Neural cell (in vitro differentiated cells): ENCODE results near the gene RAB32. TPM values are rescaled to one million over a fixed set of nuclear protein-coding genes. Genes with fewer than 3 reads are reported as not detected.
A peak's percentile ranks its signal among the peaks of the same experiment; 100 is the strongest.

Experiments
- H2AFZ ChIP-seq: fragments of 200-600, 300-800 bp; sonication (generic), shearing (Covaris generic); 2 replicates; pipeline ENCODE4 v1.6.0; 2014; ENCODE audit warnings: low read depth, mild to moderate bottlenecking, antibody characterized with exemption, low read length, moderate library complexity
- H3F3A ChIP-seq: fragments of 200-600 bp; shearing (Covaris generic); 2 replicates; pipeline ENCODE4 v1.6.1; 2016; ENCODE audit warnings: mild to moderate bottlenecking, moderate library complexity, mixed read lengths, antibody characterized with exemption, low read length; ENCODE audit not compliant: insufficient read depth, poor library complexity, severe bottlenecking
- H3K27ac ChIP-seq: fragments of 200-600, 300-800 bp; sonication (generic), shearing (Covaris generic); 2 replicates; pipeline ENCODE4 v1.5.1; 2014; ENCODE audit warnings: mild to moderate bottlenecking, low read length, moderate library complexity
- H3K27me3 ChIP-seq: fragments of 300-800, 200-600 bp; sonication (generic), shearing (Covaris generic); 2 replicates; pipeline ENCODE4 v1.6.0; 2014; ENCODE audit warnings: mild to moderate bottlenecking, low read depth, low read length, moderate library complexity; ENCODE audit not compliant: insufficient read depth
- H3K36me3 ChIP-seq: fragments of 300-800, 200-600 bp; sonication (generic), shearing (Covaris generic); 2 replicates; pipeline ENCODE4 v1.5.1; 2014; ENCODE audit warnings: mild to moderate bottlenecking, antibody characterized with exemption, low read length, moderate library complexity; ENCODE audit not compliant: insufficient read depth
- H3K4me2 ChIP-seq: fragments of 300-800, 200-600 bp; sonication (generic), shearing (Covaris generic); 2 replicates; pipeline ENCODE4 v1.6.0; 2014; ENCODE audit warnings: mild to moderate bottlenecking, low read length
- H3K4me3 ChIP-seq: fragments of 300-800, 200-600 bp; sonication (generic), shearing (Covaris generic); 2 replicates; pipeline ENCODE4 v1.5.1; 2014; ENCODE audit warnings: mild to moderate bottlenecking, low read length, moderate library complexity
- H3K79me2 ChIP-seq: fragments of 200-600 bp; shearing (Covaris generic); replicated peaks from 2 replicates; pipeline ENCODE4 v1.6.0; 2014; ENCODE audit warnings: mild to moderate bottlenecking, low read length, moderate library complexity; ENCODE audit not compliant: insufficient read depth
- H3K9ac ChIP-seq: fragments of 300-800, 200-600 bp; sonication (generic), shearing (Covaris generic); 2 replicates; pipeline ENCODE4 v1.6.1; 2016; ENCODE audit warnings: mild to moderate bottlenecking, low read length, mixed read lengths
- H3K9me2 ChIP-seq: fragments of 200-600 bp; shearing (Covaris generic); 2 replicates; pipeline ENCODE4 v1.6.1; 2016; ENCODE audit warnings: mild to moderate bottlenecking, low read length, mixed read lengths; ENCODE audit not compliant: insufficient read depth
- H3K9me3 ChIP-seq: fragments of 200-600, 300-800 bp; sonication (generic), shearing (Covaris generic); 2 replicates; pipeline ENCODE4 v1.6.1; 2016; ENCODE audit warnings: mild to moderate bottlenecking, mixed run types, low read length, moderate library complexity, mixed read lengths
- H4K20me1 ChIP-seq: fragments of 200-600 bp; shearing (Covaris generic); 2 replicates; pipeline ENCODE4 v1.6.1; 2016; ENCODE audit warnings: mild to moderate bottlenecking, mixed run types; ENCODE audit not compliant: insufficient read depth
- EP300 ChIP-seq: fragments of 450-650 bp; conservative IDR thresholded peaks from 2 replicates; pipeline ENCODE4 v1.6.1; 2014; ENCODE audit warnings: antibody characterized with exemption, mild to moderate bottlenecking, moderate library complexity; ENCODE audit not compliant: poor library complexity, severe bottlenecking
- EZH2 ChIP-seq: fragments of 200-600, 300-800 bp; shearing (Covaris generic), sonication (generic); IDR thresholded peaks from 2 replicates; pipeline ENCODE4 v1.6.1; 2014; ENCODE audit warnings: antibody characterized with exemption, low read length, borderline replicate concordance, mild to moderate bottlenecking; ENCODE audit not compliant: insufficient read depth, poor library complexity, severe bottlenecking
- MXI1 ChIP-seq: fragments of 450-650 bp; conservative IDR thresholded peaks from 2 replicates; pipeline ENCODE4 v1.6.1; 2014; ENCODE audit warnings: antibody characterized with exemption, mild to moderate bottlenecking; ENCODE audit not compliant: poor library complexity, severe bottlenecking
- POLR2AphosphoS5 ChIP-seq: IDR thresholded peaks from 2 replicates; pipeline ENCODE4 v1.6.1; 2012
- RAD21 ChIP-seq: fragments of 450-650 bp; conservative IDR thresholded peaks from 2 replicates; pipeline ENCODE4 v1.6.1; 2014; ENCODE audit warnings: antibody characterized with exemption, mild to moderate bottlenecking, moderate library complexity
- SMC3 ChIP-seq: fragments of 450-650 bp; conservative IDR thresholded peaks from 2 replicates; pipeline ENCODE4 v1.6.1; 2014; ENCODE audit warnings: antibody characterized with exemption, mild to moderate bottlenecking, moderate library complexity; ENCODE audit not compliant: poor library complexity
- TAF1 ChIP-seq: IDR thresholded peaks from 2 replicates; pipeline ENCODE4 v1.6.1; 2012; ENCODE audit warnings: low read depth
- polyA plus RNA-seq: library from polyadenylated mRNA; depleted of rRNA; stranded (reverse); fragments of >200 nt; gene quantifications from 2 replicates; pipeline ENCODE4 v1.2.3, GENCODE V29; 2014
- TF ChIP-seq, protein P1 (sequence below): fragments of 450-650 bp; IDR thresholded peaks from 2 replicates; pipeline ENCODE4 v1.5.1; 2014; ENCODE audit warnings: antibody characterized with exemption, mild to moderate bottlenecking, moderate library complexity; ENCODE audit not compliant: poor library complexity, severe bottlenecking
- TF ChIP-seq, protein P2 (sequence below): IDR thresholded peaks from 2 replicates; pipeline ENCODE4 v1.6.1; 2012; ENCODE audit warnings: borderline replicate concordance

Gene RAB32
- polyA plus RNA-seq, 1 donor from 2014 or later = 1.8 TPM

DNA sequence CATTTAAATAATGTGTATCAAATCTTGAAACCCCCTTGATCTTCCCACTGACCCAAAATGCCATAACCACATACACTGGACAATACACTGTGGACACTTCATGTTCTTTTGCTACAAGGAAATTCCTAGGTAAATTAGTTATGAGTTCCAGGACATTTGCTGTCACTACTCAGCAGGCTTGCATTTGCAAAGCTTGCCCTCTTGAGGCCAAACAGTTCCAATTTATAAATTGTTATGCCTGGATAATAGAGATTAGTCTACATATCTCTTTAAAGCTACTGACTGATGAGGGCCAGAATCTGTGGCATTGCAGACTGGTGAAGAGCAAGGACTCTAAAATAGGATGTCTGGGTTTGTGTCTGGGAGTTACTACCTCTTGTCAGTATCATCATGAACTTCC lies 17.4 kb upstream of the RAB32 start:
- Histone ChIP-seq H3K27me3 (no peaks in the 10 kb centered on the region), H3K36me3 (no peaks in the 10 kb centered on the region), H3K4me3 (no peak overlapping the region), H3K9ac (no peak overlapping the region), H4K20me1 (no peaks in the 10 kb centered on the region), H3K79me2 (no peaks in the 10 kb centered on the region), H3K9me2 (no peaks in the 10 kb centered on the region), H2AFZ (no peak overlapping the region), H3F3A (no peaks in the 10 kb centered on the region), H3K4me2 (no peak overlapping the region), H3K9me3 (no peaks in the 10 kb centered on the region), H3K27ac (no peak overlapping the region)
- TF ChIP-seq EP300 (no peak), EZH2 (no peak), SMC3 (peak; percentile 71), MXI1 (no peak), POLR2AphosphoS5 (no peak), RAD21 (peak; percentile 72)
- TF ChIP-seq, protein P1, sequence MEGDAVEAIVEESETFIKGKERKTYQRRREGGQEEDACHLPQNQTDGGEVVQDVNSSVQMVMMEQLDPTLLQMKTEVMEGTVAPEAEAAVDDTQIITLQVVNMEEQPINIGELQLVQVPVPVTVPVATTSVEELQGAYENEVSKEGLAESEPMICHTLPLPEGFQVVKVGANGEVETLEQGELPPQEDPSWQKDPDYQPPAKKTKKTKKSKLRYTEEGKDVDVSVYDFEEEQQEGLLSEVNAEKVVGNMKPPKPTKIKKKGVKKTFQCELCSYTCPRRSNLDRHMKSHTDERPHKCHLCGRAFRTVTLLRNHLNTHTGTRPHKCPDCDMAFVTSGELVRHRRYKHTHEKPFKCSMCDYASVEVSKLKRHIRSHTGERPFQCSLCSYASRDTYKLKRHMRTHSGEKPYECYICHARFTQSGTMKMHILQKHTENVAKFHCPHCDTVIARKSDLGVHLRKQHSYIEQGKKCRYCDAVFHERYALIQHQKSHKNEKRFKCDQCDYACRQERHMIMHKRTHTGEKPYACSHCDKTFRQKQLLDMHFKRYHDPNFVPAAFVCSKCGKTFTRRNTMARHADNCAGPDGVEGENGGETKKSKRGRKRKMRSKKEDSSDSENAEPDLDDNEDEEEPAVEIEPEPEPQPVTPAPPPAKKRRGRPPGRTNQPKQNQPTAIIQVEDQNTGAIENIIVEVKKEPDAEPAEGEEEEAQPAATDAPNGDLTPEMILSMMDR = peak; percentile 66
- TF ChIP-seq, protein P2, sequence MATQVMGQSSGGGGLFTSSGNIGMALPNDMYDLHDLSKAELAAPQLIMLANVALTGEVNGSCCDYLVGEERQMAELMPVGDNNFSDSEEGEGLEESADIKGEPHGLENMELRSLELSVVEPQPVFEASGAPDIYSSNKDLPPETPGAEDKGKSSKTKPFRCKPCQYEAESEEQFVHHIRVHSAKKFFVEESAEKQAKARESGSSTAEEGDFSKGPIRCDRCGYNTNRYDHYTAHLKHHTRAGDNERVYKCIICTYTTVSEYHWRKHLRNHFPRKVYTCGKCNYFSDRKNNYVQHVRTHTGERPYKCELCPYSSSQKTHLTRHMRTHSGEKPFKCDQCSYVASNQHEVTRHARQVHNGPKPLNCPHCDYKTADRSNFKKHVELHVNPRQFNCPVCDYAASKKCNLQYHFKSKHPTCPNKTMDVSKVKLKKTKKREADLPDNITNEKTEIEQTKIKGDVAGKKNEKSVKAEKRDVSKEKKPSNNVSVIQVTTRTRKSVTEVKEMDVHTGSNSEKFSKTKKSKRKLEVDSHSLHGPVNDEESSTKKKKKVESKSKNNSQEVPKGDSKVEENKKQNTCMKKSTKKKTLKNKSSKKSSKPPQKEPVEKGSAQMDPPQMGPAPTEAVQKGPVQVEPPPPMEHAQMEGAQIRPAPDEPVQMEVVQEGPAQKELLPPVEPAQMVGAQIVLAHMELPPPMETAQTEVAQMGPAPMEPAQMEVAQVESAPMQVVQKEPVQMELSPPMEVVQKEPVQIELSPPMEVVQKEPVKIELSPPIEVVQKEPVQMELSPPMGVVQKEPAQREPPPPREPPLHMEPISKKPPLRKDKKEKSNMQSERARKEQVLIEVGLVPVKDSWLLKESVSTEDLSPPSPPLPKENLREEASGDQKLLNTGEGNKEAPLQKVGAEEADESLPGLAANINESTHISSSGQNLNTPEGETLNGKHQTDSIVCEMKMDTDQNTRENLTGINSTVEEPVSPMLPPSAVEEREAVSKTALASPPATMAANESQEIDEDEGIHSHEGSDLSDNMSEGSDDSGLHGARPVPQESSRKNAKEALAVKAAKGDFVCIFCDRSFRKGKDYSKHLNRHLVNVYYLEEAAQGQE = no peak

DNA sequence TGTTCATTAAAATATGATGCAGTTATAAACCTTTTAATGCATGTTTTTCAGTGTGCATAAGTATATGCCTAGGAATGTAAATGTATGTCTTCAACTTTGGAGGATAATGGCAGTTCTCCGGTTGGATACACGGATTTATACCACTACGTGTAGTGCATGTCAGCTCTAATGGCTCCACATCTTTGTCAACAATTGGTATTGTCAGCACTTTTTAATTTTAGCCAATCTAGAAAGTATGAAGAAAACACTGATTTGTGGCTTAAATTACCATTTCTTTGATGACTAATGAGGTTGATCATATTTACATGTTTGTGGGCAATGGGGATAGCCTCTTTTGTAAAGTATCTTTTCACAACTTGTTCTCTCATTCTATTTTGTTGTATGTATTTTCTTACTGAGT lies 10.9 kb upstream of the RAB32 start:
- no peaks in the 10 kb centered on the region for H4K20me1 ChIP-seq
- no peak overlapping the region for H2AFZ ChIP-seq
- no peaks in the 10 kb centered on the region for H3K36me3 ChIP-seq
- no peak overlapping the region for H3K4me3 ChIP-seq
- H3K27ac ChIP-seq = no peak overlapping the region
- no peaks in the 10 kb centered on the region for H3K79me2 ChIP-seq
- H3K9me2 ChIP-seq = no peaks in the 10 kb centered on the region
- H3K9ac ChIP-seq = no peak overlapping the region
- H3K4me2 ChIP-seq = no peak overlapping the region
- TF ChIP-seq, protein P2 = no peak
- TF ChIP-seq, protein P1 = no peak
- no peak for TF ChIP-seq RAD21
- TF ChIP-seq SMC3 = no peak
- no peak for TF ChIP-seq TAF1
- no peak for TF ChIP-seq MXI1
- no peak for TF ChIP-seq EP300
- no peak for TF ChIP-seq POLR2AphosphoS5
- no peak for TF ChIP-seq EZH2
- H3F3A ChIP-seq = no peaks in the 10 kb centered on the region
- H3K27me3 ChIP-seq = no peaks in the 10 kb centered on the region
- H3K9me3 ChIP-seq = no peaks in the 10 kb centered on the region
